ENCODE data around the gene MARS1.
"Not testable (repeated sequence)": the region's sequence is repeated elsewhere in the genome, so short reads cannot be mapped to it uniquely, and the experiment has no call there.

MARS1 gene

GRCh38 chr12:57487597-57488401 is at the start of gene MARS1:
Gene MARS1 (plus strand): TSS chr12:57488068. CDS start chr12:57488091, 23 bp downstream.
- DNase-seq (ENCODE audit: low spot score): peak; percentile 90

DNA sequence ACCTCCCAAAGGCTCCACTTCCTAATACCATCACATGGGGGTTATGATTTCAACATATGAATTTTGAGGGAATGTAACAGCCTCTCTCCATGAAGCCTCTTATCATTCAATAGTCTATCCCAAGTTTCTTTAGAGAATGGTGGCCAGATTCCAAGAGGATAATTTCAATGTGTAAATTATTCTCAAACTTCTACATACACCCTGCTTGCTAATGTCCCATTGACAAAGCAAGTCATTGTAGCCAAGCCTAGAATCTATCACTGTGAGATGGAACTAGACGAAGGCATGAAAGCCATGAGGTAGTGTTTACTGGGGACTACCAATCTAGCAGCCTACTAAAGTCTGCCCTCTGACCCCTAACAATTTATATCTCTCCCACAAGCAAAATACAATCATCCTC is 49.5 kb upstream of the MARS1 start:
- DNase-seq (ENCODE audit: low spot score): no peak

GRCh38 chr12:57439762-57440266 is 48.1 kb upstream of the MARS1 start:
- no peak for DNase-seq (ENCODE audit: low spot score)

DNA sequence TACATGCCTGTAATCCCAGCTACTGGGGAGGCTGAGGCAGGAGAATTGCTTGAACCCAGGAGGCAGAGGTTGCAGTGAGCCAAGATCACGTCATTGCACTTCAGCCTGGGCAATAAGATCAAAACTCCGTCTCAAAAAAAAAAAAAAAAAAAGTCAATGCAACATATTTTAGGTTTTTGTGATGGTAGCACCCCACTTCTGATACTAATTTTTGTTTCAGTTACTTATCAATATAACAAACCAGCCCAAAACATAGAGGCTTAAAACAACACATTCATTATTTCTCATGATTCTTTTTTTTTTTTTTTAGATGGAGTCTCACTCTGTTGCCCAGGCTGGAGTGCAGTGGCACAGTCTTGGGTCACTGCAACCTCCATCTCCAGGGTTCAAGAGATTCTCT is 46.5 kb upstream of the MARS1 start:
- not testable (repeated sequence) for DNase-seq (ENCODE audit: low spot score)

- no peak for DNase-seq (ENCODE audit: low spot score)
These were observed 45.9 kb upstream of the MARS1 start for GRCh38 chr12:57441846-57442427.

GRCh38 chr12:57444337-57444736 is 43.5 kb upstream of the MARS1 start:
- not testable (repeated sequence) for DNase-seq (ENCODE audit: low spot score)

DNA sequence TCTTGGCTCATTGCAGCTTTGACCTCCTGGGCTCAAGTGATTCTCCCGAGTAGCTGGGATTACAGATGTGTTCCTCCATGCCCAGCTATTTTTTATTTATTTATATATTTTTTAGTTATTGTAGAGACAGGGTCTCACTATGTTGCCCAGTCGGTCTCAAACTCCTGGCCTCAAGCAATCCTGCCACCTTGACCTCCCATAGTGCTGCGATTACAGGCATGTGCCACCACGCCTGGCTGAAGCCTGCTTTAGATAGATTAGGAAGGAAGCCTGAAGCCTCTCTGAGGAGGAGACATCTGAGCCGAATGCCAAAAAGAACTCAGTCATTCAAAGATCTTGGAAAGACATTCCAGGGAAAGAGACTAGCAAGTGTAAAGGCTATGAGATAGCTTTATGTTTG is 43.1 kb upstream of the MARS1 start:
- no peak for DNase-seq (ENCODE audit: low spot score)

- no peak for DNase-seq (ENCODE audit: low spot score)
These were observed 41.4 kb upstream of the MARS1 start for GRCh38 chr12:57446292-57446960.

DNA sequence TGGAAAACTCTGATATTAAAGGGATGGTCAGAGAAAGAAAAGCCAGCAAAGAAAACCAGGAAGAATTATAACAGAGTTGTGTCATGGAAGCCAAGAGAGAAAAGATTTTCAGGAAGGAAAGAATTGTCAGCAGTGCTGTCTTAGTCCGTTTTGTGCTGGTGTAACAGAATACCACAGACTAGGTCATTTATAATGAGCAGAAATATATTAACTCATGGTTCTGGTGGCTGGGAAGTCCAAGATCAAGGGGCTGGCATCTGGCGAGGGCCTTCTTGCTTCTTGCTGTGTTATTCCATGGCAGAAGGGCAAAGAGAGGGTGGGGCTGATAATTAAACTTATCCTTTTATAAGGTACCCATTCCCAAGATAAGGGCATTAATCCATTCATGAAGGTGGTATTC is 39.2 kb upstream of the MARS1 start:
- no peak for DNase-seq (ENCODE audit: low spot score)

- no peak for DNase-seq (ENCODE audit: low spot score)
These were observed 38.5 kb upstream of the MARS1 start for GRCh38 chr12:57449375-57449774.

GRCh38 chr12:57450057-57450456 is 37.8 kb upstream of the MARS1 start:
- no peak for DNase-seq (ENCODE audit: low spot score)

- no peak for DNase-seq (ENCODE audit: low spot score)
These were observed 36.6 kb upstream of the MARS1 start for GRCh38 chr12:57451233-57451778.

GRCh38 chr12:57452181-57452936 is 35.5 kb upstream of the MARS1 start:
- DNase-seq (ENCODE audit: low spot score): peak; percentile 75

- peak; percentile 75 for DNase-seq (ENCODE audit: low spot score)
These were observed 34.8 kb upstream of the MARS1 start for GRCh38 chr12:57452937-57453509.

DNA sequence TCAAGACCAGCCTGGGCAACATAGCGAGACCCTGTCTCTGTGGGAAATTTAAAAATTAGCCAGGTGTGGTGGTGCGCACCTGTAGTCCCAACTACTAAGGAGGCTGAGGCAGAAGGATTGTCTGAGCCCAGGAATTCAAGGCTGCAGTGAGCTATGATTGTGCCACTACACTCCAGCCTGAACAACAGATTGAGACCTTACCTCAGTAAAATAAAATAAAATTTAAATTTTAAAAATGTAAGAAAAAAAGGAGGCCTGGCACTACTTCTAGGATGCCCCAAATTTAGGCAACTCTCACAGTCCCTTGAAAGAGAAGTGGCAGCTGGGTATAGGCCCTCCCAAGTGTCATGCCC is 33.7 kb upstream of the MARS1 start:
- no peak for DNase-seq (ENCODE audit: low spot score)

DNA sequence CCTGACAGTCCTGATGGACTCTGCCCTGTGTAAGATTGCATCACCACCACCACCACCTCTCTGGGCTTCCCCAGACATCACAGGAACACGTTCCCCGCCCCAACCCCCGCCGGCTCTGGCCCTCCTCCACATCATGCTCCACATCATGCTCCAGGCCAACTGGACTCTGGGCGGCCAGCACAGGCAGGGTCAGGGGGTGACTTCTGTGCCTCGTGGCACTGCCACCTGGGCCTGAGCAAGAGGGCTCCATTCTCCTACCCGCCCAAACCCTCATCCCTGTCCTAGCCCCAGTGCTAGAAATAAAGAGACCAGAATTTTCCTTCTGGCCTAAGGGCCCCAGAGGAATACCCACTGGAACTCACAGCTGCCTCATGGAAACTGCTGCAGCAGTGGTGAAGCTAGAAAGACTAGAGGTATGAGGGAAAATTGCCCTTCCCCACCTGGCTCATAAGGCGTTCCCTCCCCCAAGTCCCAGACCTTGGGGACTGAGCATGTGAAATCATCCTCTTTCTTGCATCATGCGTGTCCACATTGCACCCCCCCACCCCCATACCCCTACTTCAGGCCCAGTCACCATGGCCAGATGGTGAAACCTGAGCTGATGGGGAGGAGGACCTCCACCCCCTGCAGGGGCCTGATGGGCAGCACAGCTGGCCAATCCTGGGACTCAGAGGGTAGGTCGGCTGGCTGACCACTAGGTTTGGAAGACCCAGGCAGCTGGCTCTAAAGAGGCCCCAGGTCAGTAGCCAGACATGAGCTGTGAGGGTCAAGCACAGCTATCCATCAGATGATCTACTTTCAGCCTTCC is 33.1 kb upstream of the MARS1 start, which contains the start of gene INHBE:
Gene INHBE, plus strand, starts transcription at position 742 of the 808 bp plus-strand sequence. CDS start 230 bp downstream, outside the sequence.
- DNase-seq (ENCODE audit: low spot score): no peak

GRCh38 chr12:57455374-57456144 is 32.3 kb upstream of the MARS1 start:
- no peak for DNase-seq (ENCODE audit: low spot score)

DNA sequence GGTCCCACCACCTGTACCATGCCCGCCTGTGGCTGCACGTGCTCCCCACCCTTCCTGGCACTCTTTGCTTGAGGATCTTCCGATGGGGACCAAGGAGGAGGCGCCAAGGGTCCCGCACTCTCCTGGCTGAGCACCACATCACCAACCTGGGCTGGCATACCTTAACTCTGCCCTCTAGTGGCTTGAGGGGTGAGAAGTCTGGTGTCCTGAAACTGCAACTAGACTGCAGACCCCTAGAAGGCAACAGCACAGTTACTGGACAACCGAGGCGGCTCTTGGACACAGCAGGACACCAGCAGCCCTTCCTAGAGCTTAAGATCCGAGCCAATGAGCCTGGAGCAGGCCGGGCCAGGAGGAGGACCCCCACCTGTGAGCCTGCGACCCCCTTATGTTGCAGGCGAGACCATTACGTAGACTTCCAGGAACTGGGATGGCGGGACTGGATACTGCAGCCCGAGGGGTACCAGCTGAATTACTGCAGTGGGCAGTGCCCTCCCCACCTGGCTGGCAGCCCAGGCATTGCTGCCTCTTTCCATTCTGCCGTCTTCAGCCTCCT is 31.6 kb upstream of the MARS1 start:
- DNase-seq (ENCODE audit: low spot score): no peak

DNA sequence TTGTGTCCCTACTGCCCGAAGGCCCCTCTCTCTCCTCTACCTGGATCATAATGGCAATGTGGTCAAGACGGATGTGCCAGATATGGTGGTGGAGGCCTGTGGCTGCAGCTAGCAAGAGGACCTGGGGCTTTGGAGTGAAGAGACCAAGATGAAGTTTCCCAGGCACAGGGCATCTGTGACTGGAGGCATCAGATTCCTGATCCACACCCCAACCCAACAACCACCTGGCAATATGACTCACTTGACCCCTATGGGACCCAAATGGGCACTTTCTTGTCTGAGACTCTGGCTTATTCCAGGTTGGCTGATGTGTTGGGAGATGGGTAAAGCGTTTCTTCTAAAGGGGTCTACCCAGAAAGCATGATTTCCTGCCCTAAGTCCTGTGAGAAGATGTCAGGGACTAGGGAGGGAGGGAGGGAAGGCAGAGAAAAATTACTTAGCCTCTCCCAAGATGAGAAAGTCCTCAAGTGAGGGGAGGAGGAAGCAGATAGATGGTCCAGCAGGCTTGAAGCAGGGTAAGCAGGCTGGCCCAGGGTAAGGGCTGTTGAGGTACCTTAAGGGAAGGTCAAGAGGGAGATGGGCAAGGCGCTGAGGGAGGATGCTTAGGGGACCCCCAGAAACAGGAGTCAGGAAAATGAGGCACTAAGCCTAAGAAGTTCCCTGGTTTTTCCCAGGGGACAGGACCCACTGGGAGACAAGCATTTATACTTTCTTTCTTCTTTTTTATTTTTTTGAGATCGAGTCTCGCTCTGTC is 31.0 kb upstream of the MARS1 start:
- no peak for DNase-seq (ENCODE audit: low spot score)

All from kidney capillary endothelial cell (primary cell).